Spleen (tissue), 11 donors: ENCODE measurements around the gene HOXA5. TPM values are rescaled to one million over a fixed set of nuclear protein-coding genes. Genes with fewer than 3 reads are reported as not detected.
A peak's percentile ranks its signal among the peaks of the same experiment; 100 is the strongest.

Source experiments
- DNase-seq: peaks from one replicate; pipeline ENCODE4 v3.0.0-alpha.2; 2020
- H3K27ac ChIP-seq, 8 donors: fragments of 200-600 bp; sonication (generic) in 7 of 8; 1 replicate in 4 of 8; 2 replicates in 4 of 8; pipeline versions ENCODE4 v1.5.0 to v1.8.0; 2016 to 2021; ENCODE audit warnings: inconsistent platforms in 4 of 8, mild to moderate bottlenecking in 4 of 8, moderate library complexity in 1 of 8
- H3K27me3 ChIP-seq, 7 donors: fragments of 200-600 bp; sonication (generic) in 6 of 7; replicated peaks in 1 of 7; 1 replicate in 4 of 7; 2 replicates in 3 of 7; pipeline versions ENCODE4 v1.5.0 to v1.8.0; 2016 to 2021; ENCODE audit warnings: inconsistent platforms in 3 of 7, mild to moderate bottlenecking in 1 of 7
- H3K36me3 ChIP-seq, 6 donors: fragments of 200-600 bp; sonication (generic) in 5 of 6; 1 replicate in 4 of 6; 2 replicates in 2 of 6; pipeline versions ENCODE4 v1.5.0 to v1.8.0; 2016 to 2021; ENCODE audit warnings: inconsistent platforms in 2 of 6
- H3K4me1 ChIP-seq, 6 donors: fragments of 200-600 bp; sonication (generic) in 5 of 6; 1 replicate in 3 of 6; 2 replicates in 3 of 6; pipeline versions ENCODE4 v1.5.0 to v1.8.0; 2016 to 2021; ENCODE audit warnings: inconsistent platforms in 3 of 6
- H3K4me3 ChIP-seq, 8 donors: fragments of 200-600 bp; sonication (generic) in 7 of 8; 1 replicate in 4 of 8; 2 replicates in 4 of 8; pipeline versions ENCODE4 v1.5.0 to v1.8.0; 2016 to 2021; ENCODE audit warnings: inconsistent platforms in 4 of 8, mild to moderate bottlenecking in 4 of 8, moderate library complexity in 2 of 8
- H3K9me3 ChIP-seq, 8 donors: fragments of 200-600 bp; sonication (generic) in 7 of 8; 1 replicate in 4 of 8; 2 replicates in 4 of 8; pipeline versions ENCODE4 v1.5.0 to v1.8.0; 2016 to 2021; ENCODE audit warnings: inconsistent platforms in 4 of 8
- POLR2A ChIP-seq, 3 donors: fragments of 450-650 bp; IDR thresholded peaks; one replicate each; pipeline ENCODE4 v1.5.1; 2017; ENCODE audit warnings: antibody characterized with exemption in 3 of 3, mild to moderate bottlenecking in 1 of 3
- POLR2AphosphoS5 ChIP-seq, 3 donors: sonication (generic); formaldehyde crosslinking; IDR thresholded peaks; one replicate each; pipeline ENCODE4 v1.5.1; 2017; ENCODE audit warnings: antibody characterized with exemption in 3 of 3
- WGBS, 5 donors: extraction: QIAGEN DNeasy Blood & Tissue Kit in 3 of 5; methylation state at CpG; one replicate each; pipeline versions ENCODE4 v1.1.5 to v1.1.7; 2013 to 2018; 5-methylcytosine and 5-hydroxymethylcytosine counted together
- intact Hi-C: fragments of 100-400 bp; cut with DNase I; formaldehyde crosslinking; loops from one replicate; pipeline ENCODE4 v1.15.0; 2023; ENCODE audit warnings: low total_unique reads
- polyA plus RNA-seq, 3 donors: library from polyadenylated mRNA; stranded (reverse); fragments of 200-250 nt; gene quantifications; one replicate each; pipeline ENCODE4 v1.2.1, GENCODE V29; 2013
- total RNA-seq, 7 donors: library from RNA; depleted of rRNA in 3 of 7; stranded (reverse); fragments of >200 nt in 3 of 7; fragmentation: NEBNext Ultra II Directional in 4 of 7; extraction: Animal tissue kit (Norgen Biotek cat#: 25700) in 4 of 7; gene quantifications; one replicate each; pipeline versions ENCODE4 v1.1.0 to v1.2.1, GENCODE V29; 2016 to 2021
- TF ChIP-seq, protein P1 (sequence below), 11 experiments: fragments of 200-600 bp in 7 of 11; fragments of 450-650 bp in 4 of 11; sonication (generic) in 4 of 11; IDR thresholded peaks in 8 of 11; conservative IDR thresholded peaks in 3 of 11; 1 replicate in 7 of 11; 2 replicates in 4 of 11; pipeline versions ENCODE4 v1.4.0 to v1.8.0; 2016 to 2021; ENCODE audit warnings: antibody characterized with exemption in 11 of 11, inconsistent platforms in 4 of 11, mild to moderate bottlenecking in 1 of 11
- donor health status: healthy with polysubstance abuse.
- donor health status: DM: no; HTN: no; CAD: no; lungs with moderate emphysema.
- donor health status: DM: no; HTN: no; CAD: no.
- donor health status: Bipolar disorder and iron deficiency.
- donor health status: healthy.
- donor health status: DM: no; HTN: no; CAD: no.
- donor health status: DM: yes; HTN: yes; CAD: no.

HOXA5 gene
- total and polyA plus RNA-seq, 10 donors = 1.6 to 9.3 (median 3.3) TPM

DNA sequence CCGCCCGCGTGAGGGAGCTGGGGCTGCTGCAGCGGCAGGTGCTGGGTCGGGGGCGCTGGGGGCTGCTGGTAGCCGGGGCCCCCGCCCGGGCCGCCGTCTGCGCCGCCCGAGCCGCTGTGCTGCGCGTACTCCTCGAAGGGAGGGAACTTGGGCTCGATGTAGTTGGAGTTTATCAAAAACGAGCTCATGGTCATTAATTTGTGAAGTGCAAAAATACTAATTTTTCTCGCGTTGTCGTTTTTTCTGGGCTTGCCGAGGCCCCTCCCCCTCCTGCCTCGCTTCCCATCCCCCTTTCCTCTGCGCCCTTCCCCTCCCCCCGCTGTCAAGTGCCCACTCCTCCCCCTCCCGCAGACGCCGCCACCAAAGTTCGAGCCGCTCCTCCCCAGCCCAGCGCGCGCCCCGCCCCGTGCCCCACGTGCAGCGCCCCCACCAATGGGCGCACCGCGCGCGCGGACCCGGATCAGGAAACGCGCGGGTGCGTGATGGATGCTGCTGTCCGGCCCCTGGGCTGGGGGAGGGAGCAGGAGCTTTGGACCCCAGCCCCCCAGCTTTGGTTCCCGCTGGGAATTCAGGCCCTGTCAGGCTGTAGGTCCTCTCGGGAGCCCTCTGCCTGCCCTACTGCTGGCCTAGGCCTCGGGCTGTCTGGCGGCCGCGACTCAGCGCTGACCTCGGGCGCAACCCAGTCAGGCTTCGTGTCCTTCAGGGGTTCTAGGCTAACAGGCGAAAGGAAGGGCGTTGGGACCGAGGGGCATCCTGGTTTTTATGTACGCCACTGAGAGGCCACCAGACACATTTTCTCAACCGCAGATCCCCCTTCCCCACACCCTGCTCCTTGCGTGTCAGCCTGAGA is 12.7 kb downstream of the HOXA5 start, which contains the start of gene HOXA4:
Gene HOXA4 (minus strand): TSS at position 218 of the 850 bp plus-strand sequence. CDS start 24 bp downstream, at position 194.
- 17 to 58% (median 22%) methylated on average over 55 to 67 of the region's 67 CpGs for WGBS, 5 donors
- TF ChIP-seq, protein P1, sequence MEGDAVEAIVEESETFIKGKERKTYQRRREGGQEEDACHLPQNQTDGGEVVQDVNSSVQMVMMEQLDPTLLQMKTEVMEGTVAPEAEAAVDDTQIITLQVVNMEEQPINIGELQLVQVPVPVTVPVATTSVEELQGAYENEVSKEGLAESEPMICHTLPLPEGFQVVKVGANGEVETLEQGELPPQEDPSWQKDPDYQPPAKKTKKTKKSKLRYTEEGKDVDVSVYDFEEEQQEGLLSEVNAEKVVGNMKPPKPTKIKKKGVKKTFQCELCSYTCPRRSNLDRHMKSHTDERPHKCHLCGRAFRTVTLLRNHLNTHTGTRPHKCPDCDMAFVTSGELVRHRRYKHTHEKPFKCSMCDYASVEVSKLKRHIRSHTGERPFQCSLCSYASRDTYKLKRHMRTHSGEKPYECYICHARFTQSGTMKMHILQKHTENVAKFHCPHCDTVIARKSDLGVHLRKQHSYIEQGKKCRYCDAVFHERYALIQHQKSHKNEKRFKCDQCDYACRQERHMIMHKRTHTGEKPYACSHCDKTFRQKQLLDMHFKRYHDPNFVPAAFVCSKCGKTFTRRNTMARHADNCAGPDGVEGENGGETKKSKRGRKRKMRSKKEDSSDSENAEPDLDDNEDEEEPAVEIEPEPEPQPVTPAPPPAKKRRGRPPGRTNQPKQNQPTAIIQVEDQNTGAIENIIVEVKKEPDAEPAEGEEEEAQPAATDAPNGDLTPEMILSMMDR (IDR thresholded peaks at IDR 0.05 in 8 of 11, conservative IDR thresholded peaks at IDR 0.05 in 3 of 11) = no peak
- TF ChIP-seq POLR2AphosphoS5 (IDR thresholded peaks at IDR 0.05) = peak; percentile 90 to 94 (median 91)
- TF ChIP-seq POLR2A (IDR thresholded peaks at IDR 0.05) = peak in 1 of 3 donors; percentile 70
- intact Hi-C loops = no loop called here
- Histone ChIP-seq H3K27me3 (peaks cover 0 to 20% (median 0%) of the 10 kb centered on the region in 7 donors), H3K36me3 (no peaks in the 10 kb centered on the region), H3K4me1 (peaks cover 0 to 39% (median 16%) of the 10 kb centered on the region in 6 donors), H3K4me3 (peak within 1 kb of the TSS; percentile 48 to 87 (median 58)), H3K9me3 (no peaks in the 10 kb centered on the region), H3K27ac (peak within 1 kb of the TSS; percentile 78 to 94 (median 91))
- peak; percentile 91 for DNase-seq

DNA sequence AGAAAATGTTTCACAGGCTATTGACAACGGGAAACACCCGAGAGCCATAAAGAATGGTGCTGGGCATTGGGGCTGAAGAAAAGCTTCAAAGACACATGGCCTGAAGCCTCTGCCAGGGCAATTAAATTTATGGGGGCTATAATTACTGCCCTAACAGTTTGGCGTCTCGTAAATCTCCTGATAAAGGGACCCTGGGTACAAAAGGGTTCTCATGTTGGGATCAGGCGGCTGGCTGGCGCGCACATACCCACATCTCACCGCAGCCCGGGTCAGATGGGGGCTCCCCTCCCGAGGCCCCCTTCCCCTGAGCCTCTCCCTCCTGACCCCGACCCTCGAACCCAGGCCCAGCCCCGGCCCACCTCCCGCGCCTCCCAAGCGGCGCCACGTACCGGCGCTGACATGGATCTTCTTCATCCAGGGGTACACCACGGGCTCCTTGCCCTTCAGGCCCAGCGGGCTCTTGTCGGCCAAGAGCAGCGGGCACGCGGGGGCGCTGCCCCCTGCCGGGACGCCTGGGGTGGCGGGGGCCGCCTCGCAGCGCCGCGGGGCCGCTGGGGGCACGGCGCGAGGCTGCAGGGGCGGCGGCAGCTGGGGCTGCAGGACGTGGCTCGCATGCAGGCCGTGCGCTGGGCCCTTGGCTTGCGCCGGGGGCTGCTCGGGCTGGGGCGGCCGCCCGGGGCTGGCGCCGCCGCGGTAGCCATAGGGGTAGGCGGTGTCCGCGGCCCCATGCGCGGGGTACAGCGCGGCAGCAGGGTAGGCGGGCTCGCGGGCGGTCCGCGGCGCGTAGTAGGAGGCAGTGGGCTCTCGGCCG is 13.5 kb downstream of the HOXA5 start:
- peaks cover 0 to 14% (median 0%) of the 10 kb centered on the region in 7 donors for H3K27me3 ChIP-seq
- no peaks in the 10 kb centered on the region for H3K9me3 ChIP-seq
- intact Hi-C loops = no loop called here
- TF ChIP-seq POLR2A (IDR thresholded peaks at IDR 0.05) (no peak), POLR2AphosphoS5 (IDR thresholded peaks at IDR 0.05) (peak in 2 of 3 donors; percentile 34 to 43)
- TF ChIP-seq, protein P1 (IDR thresholded peaks at IDR 0.05 in 8 of 11, conservative IDR thresholded peaks at IDR 0.05 in 3 of 11) = peak in 3 of 11 experiments; percentile 11 to 24 (median 23)
- no peak for DNase-seq
- H3K36me3 ChIP-seq = no peaks in the 10 kb centered on the region
- peak overlapping the region; percentile 48 to 87 (median 58) for H3K4me3 ChIP-seq
- H3K4me1 ChIP-seq = peaks cover 0 to 31% (median 12%) of the 10 kb centered on the region in 6 donors
- 41 to 69% (median 48%) methylated on average over 31 to 72 of the region's 72 CpGs for WGBS, 5 donors
- H3K27ac ChIP-seq = peak overlapping the region; percentile 78 to 94 (median 91)

DNA sequence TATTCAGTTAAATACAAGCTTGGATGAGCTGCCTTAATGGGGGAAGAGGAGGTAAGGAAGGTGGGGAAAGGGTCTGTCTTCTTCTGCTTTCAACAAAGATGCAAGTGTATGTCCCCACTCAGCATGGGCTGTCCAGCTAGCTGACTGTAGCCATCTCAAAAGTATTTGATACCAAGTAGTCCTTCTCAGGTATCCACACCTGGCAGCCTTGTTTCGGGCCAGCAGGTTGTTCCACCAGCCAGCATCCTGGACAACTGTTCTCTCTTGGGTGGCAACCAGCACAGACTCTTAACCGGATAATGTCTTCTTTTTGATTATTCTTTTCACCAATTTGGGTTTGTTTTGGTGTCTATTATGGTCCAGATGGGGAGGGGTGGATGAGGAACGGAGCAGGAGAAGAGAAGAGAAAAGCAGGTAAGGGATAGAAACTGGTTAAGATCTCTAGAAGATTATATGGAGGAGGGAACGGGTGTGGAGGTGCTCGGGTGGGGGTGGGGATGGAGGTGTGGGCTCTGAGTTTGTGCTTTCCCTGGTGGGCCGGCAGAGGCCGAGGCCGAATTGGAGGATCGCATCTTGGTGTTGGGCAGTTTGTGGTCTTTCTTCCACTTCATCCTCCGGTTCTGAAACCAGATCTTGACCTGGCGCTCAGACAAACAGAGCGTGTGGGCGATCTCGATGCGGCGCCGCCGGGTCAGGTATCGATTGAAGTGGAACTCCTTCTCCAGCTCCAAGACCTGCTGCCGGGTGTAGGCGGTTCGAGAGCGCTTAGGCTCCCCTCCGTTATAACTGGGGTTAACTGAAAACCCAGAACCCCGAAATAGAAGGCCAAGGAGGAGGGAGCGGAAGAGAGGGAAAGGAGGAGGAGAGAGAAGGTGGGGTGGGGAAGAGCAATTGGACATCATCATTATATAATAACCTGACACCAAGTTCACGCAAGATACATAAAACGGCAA is 14.4 kb downstream of the HOXA5 start:
- peaks cover 0 to 14% (median 0%) of the 10 kb centered on the region in 7 donors for H3K27me3 ChIP-seq
- WGBS, 5 donors = 70 to 82% (median 78%) methylated on average over 28 of the region's 28 CpGs
- H3K36me3 ChIP-seq = no peaks in the 10 kb centered on the region
- peak overlapping the region; percentile 12 to 87 (median 58) for H3K4me3 ChIP-seq
- intact Hi-C loops = no loop called here
- no peak for TF ChIP-seq POLR2A (IDR thresholded peaks at IDR 0.05)
- no peak for TF ChIP-seq POLR2AphosphoS5 (IDR thresholded peaks at IDR 0.05)
- TF ChIP-seq, protein P1 (IDR thresholded peaks at IDR 0.05 in 8 of 11, conservative IDR thresholded peaks at IDR 0.05 in 3 of 11) = no peak
- H3K4me1 ChIP-seq = peaks cover 0 to 22% (median 6%) of the 10 kb centered on the region in 6 donors
- H3K9me3 ChIP-seq = no peaks in the 10 kb centered on the region
- peak overlapping the region in 5 of 8 donors; percentile 86 to 94 (median 91) for H3K27ac ChIP-seq
- no peak for DNase-seq
